HEK293T (cell line): ENCODE measurements around the gene ERO1A.

ENCODE experiments used
- CTCF ChIA-PET: fragments of 350-600 bp; formaldehyde crosslinking; extraction: SDS; loops from one replicate; lab custom pipeline; 2021; ENCODE audit warnings: antibody characterized with exemption, inconsistent platforms; lab: Yijun Ruan, JAX
- POLR2A ChIA-PET: fragments of 350-600 bp; formaldehyde crosslinking; extraction: SDS; loops from one replicate; lab custom pipeline; 2020; ENCODE audit warnings: antibody characterized with exemption, inconsistent platforms; lab: Yijun Ruan, JAX
- DNase-seq: peaks from one replicate; pipeline ENCODE4 v3.0.0; 2012; ENCODE audit warnings: mixed read lengths; ENCODE audit errors: extremely low spot score
- ARNT ChIP-seq: fragments of 450-650 bp; IDR thresholded peaks from 2 replicates; pipeline ENCODE4 v1.6.1; 2017; ENCODE audit warnings: mild to moderate bottlenecking
- BHLHE40 ChIP-seq: fragments of 450-650 bp; IDR thresholded peaks from 2 replicates; pipeline ENCODE4 v1.6.1; 2016; ENCODE audit warnings: mild to moderate bottlenecking, moderate library complexity, borderline replicate concordance
- CTBP1 ChIP-seq: fragments of 450-650 bp; IDR thresholded peaks from 2 replicates; pipeline ENCODE4 v1.6.1; 2016; ENCODE audit warnings: borderline replicate concordance
- ELF4 ChIP-seq: fragments of 450-650 bp; IDR thresholded peaks from 2 replicates; pipeline ENCODE4 v1.6.1; 2017; ENCODE audit warnings: antibody characterized with exemption
- FOXA1 ChIP-seq: fragments of 450-650 bp; IDR thresholded peaks from 2 replicates; pipeline ENCODE4 v1.6.1; 2016; ENCODE audit warnings: mild to moderate bottlenecking
- FOXK2 ChIP-seq: fragments of 450-650 bp; IDR thresholded peaks from 2 replicates; pipeline ENCODE4 v1.6.1; 2016; ENCODE audit warnings: mild to moderate bottlenecking
- FOXM1 ChIP-seq: fragments of 450-650 bp; IDR thresholded peaks from 2 replicates; pipeline ENCODE4 v1.6.1; 2017; ENCODE audit warnings: mild to moderate bottlenecking, borderline replicate concordance
- HDGF ChIP-seq: fragments of 450-650 bp; IDR thresholded peaks from 2 replicates; pipeline ENCODE4 v1.6.1; 2017; ENCODE audit warnings: antibody characterized with exemption, borderline replicate concordance
- L3MBTL2 ChIP-seq: fragments of 450-650 bp; conservative IDR thresholded peaks from 2 replicates; pipeline ENCODE4 v1.6.1; 2016; ENCODE audit warnings: mild to moderate bottlenecking
- LEF1 ChIP-seq: fragments of 450-650 bp; IDR thresholded peaks from 2 replicates; pipeline ENCODE4 v1.6.1; 2017; ENCODE audit warnings: mild to moderate bottlenecking, borderline replicate concordance
- NFRKB ChIP-seq: fragments of 450-650 bp; IDR thresholded peaks from 2 replicates; pipeline ENCODE4 v1.6.1; 2016; ENCODE audit warnings: mild to moderate bottlenecking, moderate library complexity
- SP1 ChIP-seq: fragments of 450-650 bp; IDR thresholded peaks from 2 replicates; pipeline ENCODE4 v1.6.1; 2017
- SUZ12 ChIP-seq: fragments of 450-650 bp; IDR thresholded peaks from 2 replicates; pipeline ENCODE4 v1.6.1; 2016; ENCODE audit warnings: mild to moderate bottlenecking
- TARDBP ChIP-seq: fragments of 450-650 bp; IDR thresholded peaks from 2 replicates; pipeline ENCODE4 v1.6.1; 2016
- ZNF384 ChIP-seq: fragments of 450-650 bp; IDR thresholded peaks from 2 replicates; pipeline ENCODE4 v1.6.1; 2016
- TF ChIP-seq, protein P1 (sequence below): fragments of 450-650 bp; IDR thresholded peaks from 2 replicates; pipeline ENCODE4 v1.6.1; 2016

Gene ERO1A

DNA sequence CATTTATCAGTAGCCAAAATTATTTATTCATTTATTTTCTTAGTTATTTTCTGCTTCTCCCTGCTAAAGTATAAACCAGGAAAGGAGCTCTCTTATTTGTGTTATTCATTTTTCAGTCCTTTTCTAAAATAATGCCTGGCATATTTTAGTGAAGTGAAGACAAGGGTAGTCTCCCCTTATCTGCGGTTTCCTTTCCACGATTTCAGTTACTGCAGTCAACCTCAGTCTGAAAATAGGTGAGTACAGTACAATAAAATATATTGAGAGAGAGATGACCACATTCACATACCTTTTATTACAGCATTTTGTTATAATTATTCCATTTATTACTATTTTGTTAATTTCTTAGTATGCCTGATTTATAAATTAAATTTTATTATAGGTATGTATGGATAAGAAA is 85.2 kb downstream of the ERO1A start:
- CTCF ChIA-PET, result no interaction called here
- TF ChIP-seq L3MBTL2 (no peak), FOXM1 (no peak), ZNF384 (no peak), BHLHE40 (no peak)
- no peak for DNase-seq
- POLR2A ChIA-PET, result no interaction called here

DNA sequence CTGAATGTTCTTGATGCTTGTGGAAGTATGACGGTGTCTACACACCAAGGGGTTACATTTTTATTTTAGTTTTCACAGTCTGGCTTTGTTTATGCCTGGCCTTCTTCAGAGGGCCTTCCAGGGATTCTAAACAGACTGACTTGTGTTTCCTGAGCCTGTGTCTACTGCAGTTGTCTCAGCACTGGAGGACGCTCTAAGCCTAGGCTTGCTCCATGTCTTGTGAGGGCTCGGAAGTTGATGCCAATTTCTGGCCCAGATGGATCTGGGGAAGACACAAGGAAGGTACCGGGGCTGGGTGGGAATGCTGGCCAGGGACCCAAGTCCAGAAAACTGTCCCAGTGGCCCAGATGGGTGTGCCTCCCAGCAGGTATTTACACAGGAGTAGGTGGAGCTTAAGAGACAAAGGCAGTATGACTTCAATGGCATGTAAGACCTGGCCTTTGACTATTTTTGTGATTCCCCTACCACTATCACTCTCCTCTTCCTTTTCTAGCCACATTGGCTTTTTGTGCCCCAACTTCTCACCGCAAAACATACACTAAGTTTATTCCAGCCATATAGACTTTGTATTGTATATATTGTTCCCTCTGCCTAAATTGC is 85.8 kb downstream of the ERO1A start:
- ChIA-PET POLR2A (no interaction called here), CTCF (no interaction called here)
- no peak for DNase-seq
- TF ChIP-seq FOXM1, result no peak
- no peak for TF ChIP-seq LEF1
- TF ChIP-seq CTBP1, result no peak
- TF ChIP-seq ELF4, result no peak
- TF ChIP-seq FOXA1, result no peak
- TF ChIP-seq L3MBTL2, result no peak
- TF ChIP-seq TARDBP, result no peak
- no peak for TF ChIP-seq NFRKB

DNA sequence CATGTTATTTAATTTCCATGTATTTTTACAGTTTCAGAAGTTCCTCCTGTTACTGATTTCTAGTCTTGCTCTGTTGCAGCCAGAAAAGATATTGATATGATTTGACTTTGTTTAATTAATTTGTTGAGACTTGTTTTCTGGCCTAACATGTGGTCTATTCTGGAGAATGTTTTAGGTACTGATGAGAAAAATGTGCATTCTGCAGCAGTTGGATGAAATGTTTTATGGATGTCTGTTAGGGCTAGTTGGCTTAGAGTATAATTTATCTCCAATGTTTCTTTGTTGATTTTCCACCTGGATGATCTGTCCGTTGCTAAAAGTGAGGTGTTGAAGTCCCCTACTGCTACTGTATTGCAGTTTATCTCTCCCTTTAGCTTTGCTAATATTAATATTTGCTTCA is 88.3 kb downstream of the ERO1A start:
- TF ChIP-seq ELF4 (no peak), HDGF (no peak), L3MBTL2 (no peak)
- POLR2A ChIA-PET, result no interaction called here
- CTCF ChIA-PET, result no interaction called here
- DNase-seq, result no peak

DNA sequence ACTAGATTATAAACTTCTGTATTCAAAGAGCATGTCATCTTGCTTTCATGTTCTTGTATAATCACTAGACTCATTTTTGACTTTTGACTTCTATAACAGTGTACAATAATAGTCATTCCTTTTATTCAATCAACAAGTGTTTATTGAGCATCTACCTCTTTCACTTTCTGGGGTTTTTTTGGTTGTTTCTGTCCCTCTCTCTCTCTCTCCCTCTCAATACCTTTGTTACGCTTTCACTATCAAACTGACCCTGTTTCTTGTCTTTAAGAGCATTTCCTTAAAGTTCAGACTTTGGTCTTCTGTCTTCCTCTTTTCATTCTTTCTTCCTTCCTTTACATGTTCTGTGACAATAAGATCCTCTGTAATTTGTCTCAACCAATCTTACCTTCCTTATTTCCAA is 93.2 kb downstream of the ERO1A start:
- CTCF ChIA-PET, result no interaction called here
- TF ChIP-seq L3MBTL2 (no peak), SP1 (no peak), ARNT (no peak), FOXA1 (no peak), HDGF (no peak), FOXM1 (no peak), TARDBP (no peak), LEF1 (no peak), BHLHE40 (no peak), NFRKB (no peak), ELF4 (no peak), ZNF384 (no peak), FOXK2 (no peak), SUZ12 (no peak), CTBP1 (no peak)
- TF ChIP-seq, protein P1, sequence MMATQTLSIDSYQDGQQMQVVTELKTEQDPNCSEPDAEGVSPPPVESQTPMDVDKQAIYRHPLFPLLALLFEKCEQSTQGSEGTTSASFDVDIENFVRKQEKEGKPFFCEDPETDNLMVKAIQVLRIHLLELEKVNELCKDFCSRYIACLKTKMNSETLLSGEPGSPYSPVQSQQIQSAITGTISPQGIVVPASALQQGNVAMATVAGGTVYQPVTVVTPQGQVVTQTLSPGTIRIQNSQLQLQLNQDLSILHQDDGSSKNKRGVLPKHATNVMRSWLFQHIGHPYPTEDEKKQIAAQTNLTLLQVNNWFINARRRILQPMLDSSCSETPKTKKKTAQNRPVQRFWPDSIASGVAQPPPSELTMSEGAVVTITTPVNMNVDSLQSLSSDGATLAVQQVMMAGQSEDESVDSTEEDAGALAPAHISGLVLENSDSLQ, result no peak
- DNase-seq, result no peak
- POLR2A ChIA-PET, result no interaction called here

DNA sequence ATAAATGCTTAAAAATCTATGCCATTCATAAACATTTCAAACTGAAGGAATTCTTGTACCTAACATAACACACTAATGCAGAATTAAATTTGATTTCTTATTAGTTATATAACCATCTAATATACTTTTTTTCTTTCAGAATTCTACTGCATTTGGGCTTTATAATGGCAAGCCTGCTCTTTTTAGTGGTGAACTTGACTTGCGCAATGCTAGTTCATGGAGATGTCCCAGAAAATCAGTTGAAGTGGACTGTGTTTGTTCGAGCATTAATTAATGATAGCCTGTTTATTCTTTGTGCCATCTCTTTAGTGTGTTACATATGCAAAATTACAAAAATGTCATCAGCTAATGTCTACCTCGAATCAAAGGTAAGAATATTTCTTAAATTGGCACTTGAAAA is 95.4 kb downstream of the ERO1A start:
- POLR2A ChIA-PET, result no interaction called here
- DNase-seq, result no peak
- CTCF ChIA-PET, result no interaction called here
- TF ChIP-seq SP1 (no peak), NFRKB (no peak), ARNT (no peak), BHLHE40 (no peak), L3MBTL2 (no peak)
- TF ChIP-seq, protein P1, result no peak

DNA sequence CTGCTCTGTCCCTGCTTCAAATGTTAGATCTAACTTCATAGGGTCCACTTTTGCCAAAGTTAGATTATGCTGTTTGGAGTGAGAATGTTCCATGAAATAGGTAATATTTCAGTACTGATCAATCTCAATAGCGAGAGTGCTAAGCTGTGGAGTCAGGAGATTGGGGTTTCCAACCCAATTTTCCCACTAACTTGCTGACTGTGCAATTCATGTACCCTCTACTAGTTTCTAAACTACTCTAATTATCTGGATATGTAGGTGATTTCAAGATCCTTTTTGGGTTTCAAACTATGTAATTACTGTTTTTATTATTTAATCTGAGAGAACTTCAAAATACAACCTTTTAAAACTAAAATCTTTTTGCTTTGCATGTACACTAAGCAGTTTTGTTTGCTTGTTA is 96.8 kb downstream of the ERO1A start:
- CTCF ChIA-PET, result no interaction called here
- TF ChIP-seq HDGF (no peak), SP1 (no peak), ZNF384 (no peak), NFRKB (no peak), ARNT (no peak), L3MBTL2 (no peak), LEF1 (no peak)
- DNase-seq, result no peak
- POLR2A ChIA-PET, result no interaction called here

DNA sequence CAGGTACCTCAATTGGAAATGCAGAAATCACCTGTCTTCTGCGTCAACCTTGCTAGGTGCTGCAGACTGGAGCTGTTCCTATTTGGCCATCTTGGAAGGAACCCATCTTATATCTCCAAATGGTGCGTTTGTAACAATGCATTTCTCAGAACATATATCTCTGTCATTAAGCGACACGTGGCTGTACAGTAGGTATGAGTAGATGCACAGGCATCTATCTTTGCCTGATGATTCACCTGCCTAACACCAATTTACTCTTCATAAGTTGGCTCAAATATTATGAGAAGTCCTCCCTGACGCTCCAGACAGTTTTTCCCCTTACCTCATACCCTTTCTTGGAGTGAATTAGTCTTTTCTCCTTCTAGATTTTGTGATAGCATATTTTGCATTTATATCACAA is 98.5 kb downstream of the ERO1A start:
- no peak for DNase-seq
- POLR2A ChIA-PET, result no interaction called here
- TF ChIP-seq L3MBTL2, result no peak
- no peak for TF ChIP-seq FOXM1
- TF ChIP-seq LEF1, result no peak
- TF ChIP-seq ZNF384, result no peak
- TF ChIP-seq, protein P1, result no peak
- TF ChIP-seq ARNT, result no peak
- TF ChIP-seq ELF4, result no peak
- no peak for TF ChIP-seq SUZ12
- no peak for TF ChIP-seq TARDBP
- no peak for TF ChIP-seq HDGF
- TF ChIP-seq CTBP1, result no peak
- TF ChIP-seq BHLHE40, result no peak
- CTCF ChIA-PET, result no interaction called here
